ENCODE data around the gene SPRED3. TPM values are rescaled to one million over a fixed set of nuclear protein-coding genes. Genes with fewer than 3 reads are reported as not detected.
"Not testable (repeated sequence)": the region's sequence is repeated elsewhere in the genome, so short reads cannot be mapped to it uniquely, and the experiment has no call there.

The SPRED3 gene
- polyA plus RNA-seq, 1 donor from 2014 or later = 4.9 TPM

GRCh38 chr19:38411041-38411712 lies 22.7 kb downstream of the SPRED3 start:
- Histone ChIP-seq H3K9me2 (ENCODE audit: insufficient read depth, low read length) (no peaks in the 10 kb centered on the region), H3K27me3 (ENCODE audit: insufficient read depth, low read depth, low read length) (no peaks in the 10 kb centered on the region), H3K9me3 (ENCODE audit: low read length) (no peaks in the 10 kb centered on the region), H3K27ac (ENCODE audit: low read length) (no peak overlapping the region), H3K36me3 (ENCODE audit: insufficient read depth, low read length) (no peaks in the 10 kb centered on the region), H3K9ac (ENCODE audit: low read length) (no peak overlapping the region), H4K20me1 (ENCODE audit: insufficient read depth) (no peaks in the 10 kb centered on the region), H3K4me2 (ENCODE audit: low read length) (no peak overlapping the region), H3F3A (ENCODE audit: insufficient read depth, low read length, poor library complexity, severe bottlenecking) (no peaks in the 10 kb centered on the region), H3K4me3 (ENCODE audit: low read length) (no peak overlapping the region), H2AFZ (ENCODE audit: low read depth, low read length) (no peak overlapping the region), H3K79me2 (replicated peaks; ENCODE audit: insufficient read depth, low read length) (no peaks in the 10 kb centered on the region)
- TF ChIP-seq EP300 (conservative IDR thresholded peaks at IDR 0.05; ENCODE audit: poor library complexity, severe bottlenecking) = no peak
- TF ChIP-seq RAD21 (conservative IDR thresholded peaks at IDR 0.05) = no peak
- no peak for TF ChIP-seq CTCF (IDR thresholded peaks at IDR 0.05; ENCODE audit: poor library complexity, severe bottlenecking)
- no peak for TF ChIP-seq REST (IDR thresholded peaks at IDR 0.05; ENCODE audit: borderline replicate concordance)
- no peak for TF ChIP-seq EZH2 (IDR thresholded peaks at IDR 0.05; ENCODE audit: borderline replicate concordance, insufficient read depth, low read length, poor library complexity, severe bottlenecking)
- TF ChIP-seq SMC3 (conservative IDR thresholded peaks at IDR 0.05; ENCODE audit: poor library complexity) = no peak
- no peak for TF ChIP-seq TAF1 (IDR thresholded peaks at IDR 0.05; ENCODE audit: low read depth)
- no peak for TF ChIP-seq MXI1 (conservative IDR thresholded peaks at IDR 0.05; ENCODE audit: poor library complexity, severe bottlenecking)
- no peak for TF ChIP-seq POLR2AphosphoS5 (IDR thresholded peaks at IDR 0.05)

GRCh38 chr19:38411898-38412297 lies 23.4 kb downstream of the SPRED3 start:
- not testable (repeated sequence) for H3K27ac ChIP-seq (ENCODE audit: low read length); H3K9ac ChIP-seq (ENCODE audit: low read length); H3K79me2 ChIP-seq (replicated peaks; ENCODE audit: insufficient read depth, low read length); H3F3A ChIP-seq (ENCODE audit: insufficient read depth, low read length, poor library complexity, severe bottlenecking); H3K9me3 ChIP-seq (ENCODE audit: low read length); H3K4me2 ChIP-seq (ENCODE audit: low read length); H3K4me3 ChIP-seq (ENCODE audit: low read length); H4K20me1 ChIP-seq (ENCODE audit: insufficient read depth); H2AFZ ChIP-seq (ENCODE audit: low read depth, low read length); H3K36me3 ChIP-seq (ENCODE audit: insufficient read depth, low read length); H3K27me3 ChIP-seq (ENCODE audit: insufficient read depth, low read depth, low read length); H3K9me2 ChIP-seq (ENCODE audit: insufficient read depth, low read length)

Measured in neural cell (in vitro differentiated cells).